AML-193 (cell line): ENCODE results near the gene DLGAP3.

ENCODE experiments used
- DNase-seq, 2 experiments: peaks; one replicate each; lab custom pipeline; 2025; lab: John Stamatoyannopoulos, UW

The DLGAP3 gene

DNA sequence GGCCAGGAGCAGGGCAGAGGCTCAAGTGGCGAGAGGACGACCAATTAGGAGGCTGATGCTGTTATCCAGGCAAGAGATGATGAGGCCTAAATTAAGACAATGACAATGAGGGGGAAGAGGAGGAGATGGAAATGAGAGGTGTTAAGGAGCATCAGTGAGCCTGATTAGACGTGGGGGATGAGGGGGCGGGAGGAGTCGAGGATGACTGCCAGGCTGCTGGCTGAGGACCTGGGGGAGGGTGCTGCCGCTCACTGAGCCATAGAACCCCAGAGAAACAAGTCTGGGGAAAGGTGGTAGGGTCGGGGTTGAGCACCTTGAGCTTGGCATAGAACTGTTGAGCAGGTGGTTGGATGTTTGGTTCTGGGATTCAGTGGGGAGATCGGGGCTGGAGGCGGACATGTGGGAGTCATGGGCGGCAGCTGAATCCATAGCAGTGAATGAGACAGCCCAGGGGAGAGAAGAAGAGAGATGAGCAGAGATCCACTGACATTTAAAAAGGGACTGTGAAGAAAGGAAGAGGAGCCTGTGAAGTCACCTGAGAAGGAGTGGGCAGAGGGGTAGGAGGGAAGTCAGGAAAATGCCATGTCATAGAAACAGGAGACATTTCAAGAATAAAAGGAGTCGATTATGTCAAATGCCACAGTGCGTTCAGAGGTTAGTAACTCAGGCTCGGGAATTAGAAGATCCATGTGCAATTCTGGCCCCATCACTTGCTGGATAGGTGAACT, 28.5 kb downstream of the DLGAP3 start:
- DNase-seq, result no peak

DNA sequence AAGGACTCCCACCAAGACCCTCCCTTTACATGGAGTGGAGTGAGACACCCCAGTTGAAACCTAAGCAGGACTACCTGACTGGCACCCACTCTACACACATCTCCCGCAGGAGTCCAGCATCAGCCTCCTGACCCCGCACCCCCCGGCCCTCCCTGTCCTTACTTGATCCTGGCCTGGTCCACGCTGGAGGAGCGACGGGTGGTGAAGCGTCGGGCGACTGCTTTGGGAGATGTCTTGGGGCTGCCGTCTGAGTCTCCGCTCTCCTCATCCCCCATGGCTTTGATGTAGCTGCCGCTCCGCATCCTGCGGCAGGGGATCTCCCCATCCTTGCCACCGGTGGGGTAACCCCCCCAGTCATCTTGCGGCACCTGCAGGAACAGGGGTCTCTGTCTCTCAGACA, 29.5 kb downstream of the DLGAP3 start:
- no peak for DNase-seq

DNA sequence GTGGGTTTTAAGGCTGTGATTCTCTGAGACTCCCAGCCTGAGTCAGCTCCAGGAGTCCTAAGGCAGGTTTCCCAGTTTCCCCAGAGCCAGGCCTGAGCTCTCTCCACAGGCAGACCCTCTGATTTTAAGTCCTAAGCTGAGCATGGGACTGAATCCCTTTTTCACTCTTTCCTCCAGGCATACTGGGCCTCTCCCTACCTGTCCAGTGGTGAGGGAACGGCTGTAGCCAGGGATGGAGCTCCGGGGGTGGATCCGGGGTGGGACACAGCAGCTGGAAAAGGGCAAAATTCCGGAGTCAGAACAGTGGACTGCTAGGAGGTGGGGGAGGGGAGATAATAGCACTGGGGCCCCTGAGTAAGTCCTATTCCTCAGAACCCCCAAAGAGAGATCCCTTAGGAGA, 30.0 kb downstream of the DLGAP3 start:
- no peak for DNase-seq

DNA sequence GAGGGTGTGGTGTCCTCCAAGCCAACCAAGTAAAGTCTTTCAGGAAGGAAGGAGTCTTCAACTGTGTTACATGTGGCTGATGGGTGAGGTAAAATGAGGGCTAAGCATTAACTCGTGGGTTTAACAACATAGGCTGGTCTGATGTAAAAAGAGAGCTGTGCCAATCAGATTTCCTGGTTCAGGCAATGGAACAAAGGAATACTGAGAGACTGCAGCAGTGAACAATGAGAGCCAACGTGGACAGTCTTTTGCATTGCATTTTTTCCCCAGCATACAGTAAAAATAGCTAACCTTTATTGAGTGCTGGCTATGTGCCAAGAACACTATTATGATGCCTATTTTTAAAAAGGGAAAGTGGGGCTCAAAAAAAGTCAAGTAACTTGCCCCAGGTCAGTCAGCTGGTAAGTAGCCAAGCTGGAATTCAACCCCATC, 31.1 kb downstream of the DLGAP3 start:
- no peak for DNase-seq

DNA sequence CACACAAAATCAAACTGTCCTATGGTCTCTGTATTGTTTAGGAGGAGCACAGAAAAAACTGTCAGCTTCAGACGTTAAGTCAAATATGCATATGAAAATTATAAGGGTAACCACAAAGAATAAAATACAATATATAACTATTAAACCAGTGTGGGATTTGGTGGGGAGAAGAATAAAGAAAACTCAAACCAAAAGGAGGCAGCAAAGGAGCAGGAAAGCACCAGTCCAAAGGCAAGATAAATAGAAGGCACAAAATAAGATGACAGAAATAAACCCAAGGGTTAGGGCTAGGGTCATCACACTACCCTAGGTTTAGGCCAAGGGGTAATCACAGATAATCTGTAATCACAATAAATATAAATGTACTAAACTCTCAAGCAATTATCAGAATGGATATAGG, 32.8 kb downstream of the DLGAP3 start:
- peak in 1 of 2 experiments; percentile 7 for DNase-seq

DNA sequence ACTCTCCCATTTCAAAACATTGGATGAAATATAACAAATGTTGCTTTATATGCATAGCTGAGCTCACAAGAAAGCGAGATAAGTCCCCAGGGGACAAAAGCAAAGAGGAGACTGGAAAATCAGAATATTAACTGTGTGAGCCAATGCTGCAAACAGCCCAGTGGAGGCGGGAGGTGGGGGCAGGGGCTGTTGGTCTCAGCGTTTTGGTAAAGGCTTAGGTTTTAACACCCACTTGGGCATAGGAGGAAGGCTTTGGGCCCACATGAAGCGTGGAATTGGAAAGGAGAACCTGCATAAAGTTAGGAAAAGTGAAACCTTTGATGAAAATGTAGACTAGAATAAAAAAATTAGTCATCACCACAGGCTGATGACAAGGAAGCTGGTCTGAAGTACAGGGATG, 39.7 kb downstream of the DLGAP3 start:
- no peak for DNase-seq

DNA sequence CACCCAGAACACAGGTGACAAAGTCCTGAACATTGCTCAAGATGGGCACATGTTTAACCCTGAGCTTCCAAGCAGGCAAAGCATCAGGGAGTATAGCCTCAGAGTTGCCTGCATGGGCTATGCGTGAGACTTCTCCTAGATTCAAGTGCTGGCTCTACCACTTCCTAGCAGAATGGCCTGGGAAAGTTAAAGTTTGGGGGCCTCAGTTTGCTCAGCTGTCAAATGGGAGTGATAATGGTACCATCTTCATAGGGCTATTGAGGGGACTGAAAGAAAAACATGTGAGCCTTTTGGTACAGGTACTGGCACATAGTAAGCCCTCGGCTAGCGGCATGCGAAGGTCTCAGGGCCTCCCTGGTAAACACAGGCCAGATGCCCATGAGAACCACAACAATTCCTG, 41.9 kb downstream of the DLGAP3 start:
- no peak for DNase-seq

DNA sequence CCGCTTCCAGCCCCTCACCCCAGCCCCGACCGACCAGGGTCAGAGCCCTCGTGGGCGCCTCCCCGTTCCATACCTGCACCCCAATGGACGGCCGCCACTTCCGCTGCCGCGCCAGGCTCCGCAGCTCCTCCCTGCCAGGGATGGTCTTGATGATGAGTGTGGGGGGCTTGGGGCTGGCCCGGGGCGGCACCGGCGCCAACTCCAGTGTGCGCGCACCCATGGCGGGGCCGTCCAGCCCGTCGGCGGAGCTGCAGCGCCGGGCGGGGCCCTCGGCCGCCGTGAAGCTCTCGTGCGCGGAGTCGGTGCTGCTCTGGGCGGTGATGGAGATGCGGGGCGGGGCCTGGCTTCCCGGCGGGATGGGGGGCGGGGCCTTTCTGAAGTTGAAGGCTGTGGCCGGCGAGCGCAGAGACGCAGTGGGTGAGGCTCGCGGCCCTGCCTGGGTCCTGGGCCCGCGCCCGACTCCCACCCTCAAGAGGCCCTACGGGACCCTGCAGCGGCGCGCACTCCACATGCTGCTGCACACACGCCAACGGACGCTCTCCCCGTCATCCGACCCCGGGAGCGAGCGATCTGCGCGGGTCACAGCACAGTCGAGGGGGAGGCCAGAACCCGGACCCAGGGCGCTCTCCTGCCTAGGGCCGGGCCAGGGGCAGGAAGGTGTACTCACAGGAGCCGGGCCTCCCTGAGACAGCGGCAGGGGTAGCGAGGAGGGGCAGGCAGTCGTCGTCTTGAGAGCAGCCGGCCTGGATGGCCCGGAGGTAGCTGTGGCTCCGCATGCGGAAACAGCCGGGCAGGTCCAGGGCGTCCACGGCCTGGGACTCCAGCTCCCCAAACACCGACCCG, 43.8 kb downstream of the DLGAP3 start:
- no peak for DNase-seq

DNA sequence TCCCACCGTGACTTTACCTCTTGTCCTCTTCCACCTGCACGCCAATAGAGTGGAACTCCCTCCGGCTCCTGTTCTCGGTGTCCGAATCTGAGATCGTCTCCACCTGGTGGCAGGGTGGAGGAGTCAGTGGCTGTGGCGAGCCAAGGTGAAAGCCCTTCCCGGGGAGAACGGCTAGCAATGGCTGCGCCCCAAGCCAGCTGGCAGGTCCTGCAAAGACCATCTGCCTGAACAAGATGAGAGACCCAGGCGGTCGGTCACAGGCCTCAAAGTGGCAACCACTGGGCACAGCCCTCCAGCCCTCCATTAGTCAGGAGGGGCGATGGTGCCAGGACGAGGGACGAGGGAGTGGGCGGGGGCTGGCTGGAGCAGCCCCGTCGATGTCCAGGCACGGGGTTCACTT, 44.5 kb downstream of the DLGAP3 start:
- DNase-seq, result no peak

DNA sequence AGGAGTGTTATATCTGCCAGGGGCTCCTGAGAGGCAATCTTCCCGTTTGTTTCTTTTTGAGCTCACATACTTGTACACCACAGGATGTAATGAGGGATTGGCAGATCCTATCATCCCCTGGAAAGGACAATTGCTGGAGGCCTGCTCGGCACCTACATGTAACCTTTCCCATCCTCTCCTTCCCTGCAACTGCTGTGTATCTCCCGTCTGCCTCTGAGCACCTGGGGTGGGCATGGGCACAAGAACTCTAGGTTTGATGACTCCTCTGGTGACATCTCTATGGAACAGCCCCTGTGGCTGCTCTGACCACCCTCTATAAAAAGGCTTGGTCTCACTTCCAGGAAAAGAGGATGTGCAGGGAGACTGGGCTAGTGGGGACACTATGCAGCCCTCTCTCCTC, 44.9 kb downstream of the DLGAP3 start:
- no peak for DNase-seq

DNA sequence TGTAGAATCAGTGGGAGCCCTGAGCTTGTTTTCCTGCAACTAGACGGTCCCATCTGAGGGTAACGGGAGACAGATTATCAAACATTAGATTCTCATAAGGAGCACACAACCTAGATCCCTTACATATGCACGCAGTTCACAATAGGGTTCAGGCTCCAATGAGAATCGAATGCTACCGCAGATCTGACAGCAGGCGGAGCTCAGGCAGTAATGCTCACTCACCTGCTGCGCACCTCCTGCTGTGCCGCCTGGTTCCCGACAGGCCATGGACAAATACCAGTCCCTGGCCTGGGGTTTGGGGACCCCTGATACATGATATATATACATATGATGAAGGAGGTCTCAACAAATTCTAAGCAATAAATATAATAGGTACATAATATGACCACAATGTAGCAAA, 50.2 kb downstream of the DLGAP3 start:
- DNase-seq, result no peak

DNA sequence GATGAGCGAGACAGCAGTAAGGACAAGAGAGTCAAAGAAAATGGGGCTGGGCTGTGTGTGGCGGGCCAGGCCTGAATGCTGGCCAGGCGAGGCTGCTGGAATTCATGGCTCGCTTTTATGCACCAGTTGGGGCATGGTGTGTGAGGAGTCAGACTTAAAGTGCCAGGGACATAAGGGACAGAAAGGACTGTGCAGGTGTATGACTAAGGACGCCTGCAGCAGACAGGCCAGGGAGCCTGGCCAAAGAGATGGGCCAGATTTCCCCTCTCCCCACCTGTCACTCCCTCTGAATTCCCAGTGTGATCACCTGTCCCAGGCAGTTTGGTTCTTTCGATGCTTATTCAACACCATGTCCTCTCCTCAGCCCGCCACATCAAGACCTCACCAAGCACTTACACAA, 53.0 kb downstream of the DLGAP3 start:
- no peak for DNase-seq

DNA sequence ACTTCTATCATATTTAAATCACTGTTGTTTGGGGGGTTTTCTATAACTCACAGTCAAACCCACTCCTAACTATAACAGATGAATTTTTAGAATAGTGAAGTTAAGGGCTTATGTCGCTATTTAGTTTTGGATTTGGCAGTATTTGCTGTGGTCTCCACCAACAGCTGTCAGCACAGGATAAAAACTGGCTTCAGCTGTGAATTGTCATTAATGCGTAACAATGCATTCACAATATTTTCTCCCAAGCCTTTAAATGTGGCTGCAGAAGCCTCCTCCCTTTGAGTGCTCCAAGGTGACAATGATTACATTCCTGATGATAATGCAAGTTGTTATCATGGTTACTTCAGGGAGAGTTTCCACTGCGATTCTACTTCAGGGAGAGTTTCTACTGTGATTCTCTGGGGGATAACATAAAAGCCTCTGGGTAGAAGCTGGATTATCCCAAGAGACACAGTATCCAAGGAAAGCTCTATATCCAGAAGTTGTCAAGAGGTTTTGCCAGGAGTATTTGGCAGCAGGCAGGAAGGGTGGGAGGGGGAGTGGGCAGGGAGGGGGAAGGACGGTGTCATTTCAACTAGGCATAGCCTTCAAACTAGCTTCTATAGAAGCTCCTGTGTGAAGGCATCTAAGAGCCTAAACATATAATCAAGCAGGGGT, 55.0 kb downstream of the DLGAP3 start:
- DNase-seq, result no peak

DNA sequence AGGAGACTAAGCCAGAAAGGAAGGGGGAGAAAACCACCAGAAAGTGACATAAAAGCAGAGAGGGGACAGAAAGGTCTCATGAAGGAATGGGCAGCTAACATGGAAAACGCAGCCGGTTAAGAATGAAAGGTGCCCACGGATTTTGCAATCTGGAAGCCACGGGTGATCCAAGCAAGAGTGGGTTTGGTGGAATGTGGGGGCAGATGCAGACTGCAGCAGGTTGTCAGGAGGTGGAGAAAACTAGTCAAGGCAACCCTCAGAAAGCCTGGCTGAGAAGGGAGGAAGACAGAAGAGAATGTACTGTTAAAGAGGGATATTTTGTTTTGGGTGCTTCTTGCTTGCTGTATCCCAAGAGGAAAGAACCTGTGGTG, 57.3 kb downstream of the DLGAP3 start:
- DNase-seq, result no peak

DNA sequence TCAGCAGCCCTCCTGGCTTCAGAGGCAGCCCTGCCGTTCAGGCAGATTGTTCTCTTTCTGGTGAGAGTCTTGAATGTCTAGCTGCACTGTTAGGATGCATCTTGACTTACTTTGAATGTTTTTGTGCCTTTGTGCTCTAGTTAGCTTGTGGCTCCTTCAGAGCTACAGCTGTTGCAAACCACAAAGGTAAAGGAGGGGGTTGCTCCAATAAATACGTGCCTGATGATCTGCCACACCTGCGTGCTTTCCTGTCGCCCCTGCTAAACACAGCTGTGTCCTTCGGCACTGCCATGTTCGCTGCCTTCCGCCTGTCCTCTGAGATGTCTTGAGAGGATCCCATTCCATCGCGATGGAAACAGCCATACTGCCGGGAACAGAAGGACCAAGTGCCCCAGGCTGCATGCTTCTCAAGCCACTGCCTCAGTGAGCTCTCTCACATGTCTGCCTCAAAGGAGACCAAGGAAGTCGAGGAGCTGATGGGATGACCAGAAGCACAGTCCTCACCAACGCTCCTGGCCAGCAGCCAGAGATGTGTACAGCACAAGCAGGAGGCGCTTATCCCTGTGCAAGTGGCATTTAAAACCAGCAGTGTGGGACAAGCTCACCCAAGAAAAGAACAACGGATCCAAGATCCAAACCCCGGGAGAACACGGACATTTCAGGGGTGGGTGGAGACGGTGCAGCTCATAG, 57.9 kb downstream of the DLGAP3 start:
- DNase-seq, result no peak

DNA sequence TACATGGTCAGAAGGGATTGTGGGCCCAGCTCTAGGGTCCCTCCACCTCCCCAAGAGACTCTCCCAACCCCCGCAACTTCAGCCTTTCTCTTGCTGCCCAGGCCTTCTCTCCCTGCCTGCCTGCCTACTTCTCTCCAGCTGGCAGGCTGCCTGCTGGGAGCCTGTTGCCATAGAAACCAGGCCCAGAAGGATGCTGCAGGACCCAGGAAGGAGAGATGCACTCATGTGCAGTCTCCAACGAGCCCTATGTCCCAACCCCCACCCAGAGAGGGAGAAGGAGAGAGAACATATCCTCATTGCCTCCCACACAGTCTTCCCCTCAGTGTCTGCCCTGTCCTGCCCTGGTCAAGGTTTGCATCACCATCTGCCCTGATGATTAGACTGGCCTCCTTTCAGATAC, 59.1 kb downstream of the DLGAP3 start:
- DNase-seq, result no peak

DNA sequence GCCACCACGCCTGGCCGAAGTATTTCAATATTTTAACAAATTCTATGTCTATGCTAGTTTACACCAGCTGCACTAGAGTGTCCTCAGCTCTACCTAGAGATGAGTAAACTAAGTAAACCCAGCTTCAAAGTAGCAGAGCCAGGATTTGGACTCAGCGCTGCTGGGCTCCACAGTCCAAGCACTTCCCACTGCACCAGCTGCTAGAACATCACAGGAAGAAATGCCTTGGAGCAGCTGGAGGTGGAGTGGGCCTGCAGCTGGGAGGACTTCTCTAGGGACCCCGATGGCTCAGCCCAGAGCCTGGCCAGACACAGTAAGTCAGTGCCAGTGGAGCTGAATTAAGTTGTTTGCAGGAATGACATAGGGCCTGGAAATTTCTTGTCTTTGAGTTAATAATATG, 59.7 kb downstream of the DLGAP3 start:
- no peak for DNase-seq

DNA sequence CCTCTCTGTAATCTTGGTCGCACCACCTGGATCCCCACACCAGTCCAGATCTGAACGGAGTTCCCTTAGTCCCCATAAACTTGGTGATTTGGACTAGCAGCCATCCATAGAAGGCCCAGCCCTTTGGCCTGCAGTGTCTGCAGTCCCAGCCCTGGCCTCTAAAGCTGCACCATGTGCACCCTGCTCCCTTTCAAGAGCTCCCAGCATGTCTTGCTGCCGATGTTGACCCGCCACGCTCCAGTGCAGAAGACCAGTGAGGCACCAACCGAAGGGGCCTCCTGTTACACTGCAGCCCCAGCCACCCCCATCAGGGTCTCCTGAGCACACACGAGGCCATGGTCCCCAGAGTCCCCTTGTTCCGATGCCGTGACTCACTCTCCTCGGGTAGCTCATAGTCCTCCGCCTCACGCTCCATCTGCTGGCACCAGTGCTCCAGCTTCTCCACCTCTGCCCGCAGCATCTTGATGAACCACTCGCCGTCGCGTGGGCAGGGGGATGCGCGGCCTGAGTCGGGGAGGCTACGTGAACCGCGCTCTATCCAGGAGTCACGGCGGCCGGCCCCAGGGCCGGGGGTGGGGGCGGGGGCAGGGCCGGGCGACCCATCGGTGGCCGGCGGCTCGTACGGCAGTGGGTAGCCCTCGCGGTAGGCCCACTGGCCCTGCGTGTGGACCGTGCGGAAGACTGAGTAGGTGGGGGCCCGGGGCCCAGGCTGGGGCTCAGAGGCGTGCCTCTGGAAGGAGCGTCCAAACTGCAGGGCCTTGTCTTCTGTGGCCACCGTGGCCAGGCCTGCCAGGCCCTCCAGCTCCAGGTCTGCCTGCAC, 61.0 kb downstream of the DLGAP3 start:
- DNase-seq, result no peak

DNA sequence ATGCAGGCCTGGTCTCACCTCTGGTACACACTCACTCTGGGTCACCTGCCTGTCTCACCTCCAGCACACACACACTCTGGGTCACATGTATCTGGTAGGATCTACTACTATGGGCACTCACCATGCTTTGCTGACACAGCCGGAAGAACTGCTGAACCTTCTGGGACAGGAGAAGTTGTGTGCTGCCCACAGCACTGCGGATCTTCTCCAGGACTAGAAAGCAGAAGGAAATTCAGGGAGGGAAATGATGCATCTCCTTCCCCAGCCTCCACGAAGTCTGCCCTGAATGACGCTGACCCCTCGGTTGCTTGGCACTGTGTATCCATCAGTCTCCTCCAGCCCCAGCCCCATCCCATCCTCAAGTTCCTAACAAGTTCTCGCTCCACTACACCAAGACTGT, 62.0 kb downstream of the DLGAP3 start:
- DNase-seq, result peak; percentile 45 to 49

DNA sequence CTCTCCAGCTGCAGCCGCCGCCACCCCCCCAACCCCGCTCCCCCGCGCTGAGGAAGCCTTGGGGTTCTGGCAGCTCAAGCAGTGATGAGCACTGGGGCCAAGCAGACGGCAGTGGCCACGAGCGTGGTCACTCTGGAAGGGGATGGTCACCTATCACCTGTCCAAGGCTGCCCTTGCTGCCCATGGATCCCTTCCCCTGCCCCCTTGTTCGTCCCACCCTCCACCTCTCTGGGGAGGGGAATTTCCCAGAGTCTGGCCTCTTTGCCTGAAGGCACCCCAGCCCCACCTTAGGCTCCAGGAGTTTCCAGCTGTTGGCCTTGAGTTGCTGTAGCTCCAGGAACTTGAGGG, 62.7 kb downstream of the DLGAP3 start:
- no peak for DNase-seq

DNA sequence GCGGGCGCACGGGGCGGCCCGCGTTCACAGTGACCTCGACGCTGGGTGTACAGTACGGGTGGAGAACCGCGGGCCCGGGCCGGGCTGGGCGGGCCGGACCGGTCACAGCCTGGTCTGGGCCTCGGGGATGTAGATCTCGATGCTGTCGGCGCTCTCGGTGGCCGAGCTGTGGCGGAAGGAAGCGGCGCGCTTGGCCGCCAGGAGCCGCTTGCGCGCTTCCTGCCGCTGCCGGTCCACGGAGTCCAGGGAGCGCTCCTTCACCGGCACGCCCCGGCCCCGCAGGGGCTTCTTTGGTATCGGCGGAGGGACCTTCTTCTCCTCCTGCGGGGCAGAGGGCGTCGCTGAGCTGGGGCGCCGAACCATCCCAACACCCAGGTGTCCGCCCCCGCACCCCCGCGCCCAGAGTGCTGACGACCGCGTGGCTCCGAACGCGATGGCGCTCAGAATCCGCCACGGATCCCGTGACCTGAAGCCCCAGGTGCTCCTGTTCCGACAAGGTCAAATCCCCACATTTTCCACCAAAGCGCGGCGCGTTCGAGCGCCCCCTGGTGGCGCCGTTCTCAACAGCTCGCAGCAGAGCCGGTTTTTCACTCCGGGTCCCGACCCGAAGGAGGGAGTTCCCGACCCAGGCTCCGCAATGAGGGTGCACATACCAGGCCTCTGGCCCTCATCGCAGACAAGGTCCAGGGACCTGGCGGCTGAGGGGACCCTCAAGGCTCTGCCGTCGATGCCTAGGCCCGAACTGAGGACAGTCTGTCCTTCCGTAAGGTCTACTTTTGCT, 63.3 kb downstream of the DLGAP3 start:
- DNase-seq, result peak; percentile 59 to 71
